ENCODE results near the gene SLAMF7.

GRCh38 chr1:160741092-160741501, 2.0 kb downstream of the SLAMF7 start:
- TF ChIP-seq CTCF (IDR thresholded peaks at IDR 0.05) (no peak), POLR2A (IDR thresholded peaks at IDR 0.05) (no peak)
